H1 (cell line): ENCODE data around the gene PCBP4. TPM values are rescaled to one million over a fixed set of nuclear protein-coding genes. Genes with fewer than 3 reads are reported as not detected.

Experiments used
- CTCF ChIA-PET: fragments of 300-600 bp; sonication (Branson Sonifier 250); formaldehyde crosslinking; loops from one replicate; lab custom pipeline; 2021; ENCODE audit not compliant: partially characterized antibody; lab: Charles Lee
- POLR2A ChIA-PET: fragments of 300-600 bp; sonication (Branson Sonifier 250); formaldehyde crosslinking; loops from one replicate; lab custom pipeline; 2021; ENCODE audit warnings: inconsistent platforms; ENCODE audit not compliant: partially characterized antibody; lab: Charles Lee
- DNase-seq, 2 experiments: peaks; one replicate each; pipeline versions ENCODE4 v3.0.0 to v3.0.0-alpha.2; 2010 to 2022; ENCODE audit warnings: low spot score in 2 of 2, low read depth in 1 of 2, mixed read lengths in 1 of 2
- FAIRE-seq: peaks from 2 replicates; lab custom pipeline; 2011; peaks lifted over from hg19 to GRCh38; lab: Jason Lieb, UNC
- H2AFZ ChIP-seq: 2 replicates; pipeline ENCODE4 v1.8.1; 2012; ENCODE audit warnings: low read length, inconsistent platforms
- H2AK5ac ChIP-seq: 2 replicates; pipeline ENCODE4 v1.6.1; 2013; ENCODE audit warnings: low read depth, low read length
- H2BK120ac ChIP-seq: replicated peaks from 2 replicates; pipeline ENCODE3; 2013; ENCODE audit warnings: low read depth, low read length, inconsistent platforms
- H2BK12ac ChIP-seq: 2 replicates; pipeline ENCODE4 v1.6.1; 2013; ENCODE audit warnings: low read depth, low read length
- H2BK15ac ChIP-seq: 2 replicates; pipeline ENCODE4 v1.6.1; 2013; ENCODE audit warnings: low read length
- H2BK20ac ChIP-seq: 2 replicates; pipeline ENCODE4 v1.6.1; 2013; ENCODE audit warnings: low read length
- H2BK5ac ChIP-seq: 2 replicates; pipeline ENCODE4 v1.6.1; 2013; ENCODE audit warnings: low read depth, low read length
- H3K14ac ChIP-seq: 2 replicates; pipeline ENCODE4 v1.6.1; 2013; ENCODE audit warnings: inconsistent platforms; ENCODE audit not compliant: insufficient read length
- H3K18ac ChIP-seq: 2 replicates; pipeline ENCODE4 v1.6.1; 2013; ENCODE audit warnings: low read length; ENCODE audit errors: extremely low read depth
- H3K23ac ChIP-seq: 2 replicates; pipeline ENCODE4 v1.6.1; 2013; ENCODE audit warnings: inconsistent platforms; ENCODE audit not compliant: insufficient read length
- H3K23me2 ChIP-seq: 2 replicates; pipeline ENCODE4 v1.6.1; 2013; ENCODE audit warnings: low read depth, low read length
- H3K27ac ChIP-seq: 2 replicates; pipeline ENCODE4 v1.6.1; 2011; ENCODE audit warnings: low read depth, low read length, inconsistent platforms
- H3K27me3 ChIP-seq, 4 experiments: replicated peaks in 1 of 4; 1 replicate in 1 of 4; 2 replicates in 3 of 4; pipeline versions ENCODE4 v1.6.1 to v1.8.1; 2011 to 2013; ENCODE audit warnings: low read length in 3 of 4, mild to moderate bottlenecking in 3 of 4, inconsistent platforms in 2 of 4, mixed read lengths in 2 of 4, moderate library complexity in 1 of 4; ENCODE audit not compliant: control insufficient read depth in 3 of 4, insufficient read depth in 3 of 4; ENCODE audit errors: extremely low read depth in 1 of 4
- H3K36me3 ChIP-seq, 4 experiments: 2 replicates each; pipeline versions ENCODE4 v1.6.1 to v1.8.1; 2011 to 2013; ENCODE audit warnings: mild to moderate bottlenecking in 4 of 4, low read length in 3 of 4, moderate library complexity in 2 of 4, control low read depth in 1 of 4, inconsistent platforms in 1 of 4; ENCODE audit not compliant: insufficient read depth in 4 of 4, control insufficient read depth in 2 of 4
- H3K4ac ChIP-seq: replicated peaks from 2 replicates; pipeline ENCODE3; 2013; ENCODE audit warnings: low read length, low read depth, mixed read lengths, inconsistent platforms; ENCODE audit not compliant: insufficient read length
- H3K4me1 ChIP-seq, 4 experiments: replicated peaks in 1 of 4; 1 replicate in 1 of 4; 2 replicates in 3 of 4; pipeline versions ENCODE4 v1.6.1 to v1.8.1; 2011 to 2013; ENCODE audit warnings: low read length in 3 of 4, inconsistent platforms in 2 of 4, mixed read lengths in 1 of 4; ENCODE audit not compliant: insufficient read depth in 4 of 4, control insufficient read depth in 3 of 4
- H3K4me2 ChIP-seq, 2 experiments: 2 replicates each; pipeline versions ENCODE4 v1.6.1 to v1.8.1; 2011 to 2013; ENCODE audit warnings: low read depth in 2 of 2, low read length in 2 of 2, control low read depth in 1 of 2, inconsistent platforms in 1 of 2, mild to moderate bottlenecking in 1 of 2; ENCODE audit not compliant: insufficient read depth in 1 of 2
- H3K4me3 ChIP-seq, 4 experiments: fragments of 200-600, 300-600 bp in 1 of 4; sonication (generic), shearing (Covaris generic), sonication (Bioruptor Twin) in 1 of 4; 2 replicates each; pipeline versions ENCODE4 v1.5.1 to v1.8.1; 2011 to 2016; ENCODE audit warnings: low read length in 4 of 4, low read depth in 3 of 4, control low read depth in 2 of 4, inconsistent platforms in 2 of 4, mild to moderate bottlenecking in 2 of 4, mixed read lengths in 1 of 4, moderate library complexity in 1 of 4; ENCODE audit not compliant: insufficient read depth in 2 of 4; ENCODE audit errors: extremely low read depth in 1 of 4
- H3K56ac ChIP-seq: replicated peaks from 2 replicates; pipeline ENCODE3; 2013; ENCODE audit warnings: low read depth, mild to moderate bottlenecking, mixed read lengths, low read length, inconsistent platforms; ENCODE audit not compliant: insufficient read length
- H3K79me1 ChIP-seq: 2 replicates; pipeline ENCODE4 v1.6.1; 2013; ENCODE audit warnings: low read depth, low read length, control low read depth
- H3K79me2 ChIP-seq, 2 experiments: 2 replicates each; pipeline versions ENCODE4 v1.6.1 to v1.8.1; 2012 to 2013; ENCODE audit warnings: low read length in 2 of 2, mild to moderate bottlenecking in 2 of 2, inconsistent platforms in 1 of 2; ENCODE audit not compliant: insufficient read depth in 2 of 2, control insufficient read depth in 1 of 2
- H3K9ac ChIP-seq, 4 experiments: replicated peaks in 1 of 4; 1 replicate in 1 of 4; 2 replicates in 3 of 4; pipeline versions ENCODE4 v1.6.1 to v1.8.1; 2011 to 2013; ENCODE audit warnings: low read depth in 3 of 4, low read length in 3 of 4, control low read depth in 2 of 4, mild to moderate bottlenecking in 2 of 4, moderate library complexity in 2 of 4, inconsistent platforms in 1 of 4; ENCODE audit errors: extremely low read depth in 1 of 4
- H3K9me3 ChIP-seq, 2 experiments: 2 replicates each; pipeline versions ENCODE4 v1.6.1 to v1.8.1; 2012 to 2013; ENCODE audit warnings: mild to moderate bottlenecking in 2 of 2, moderate library complexity in 2 of 2, control low read depth in 1 of 2, inconsistent platforms in 1 of 2, low read depth in 1 of 2, low read length in 1 of 2, mixed read lengths in 1 of 2; ENCODE audit not compliant: insufficient read depth in 2 of 2
- H4K20me1 ChIP-seq, 2 experiments: replicated peaks in 1 of 2; 2 replicates each; pipeline versions ENCODE3 to v1.8.1; 2011 to 2013; ENCODE audit warnings: inconsistent platforms in 2 of 2, low read length in 2 of 2, mild to moderate bottlenecking in 1 of 2; ENCODE audit not compliant: insufficient read depth in 2 of 2, control insufficient read depth in 1 of 2
- H4K5ac ChIP-seq: 2 replicates; pipeline ENCODE4 v1.6.1; 2013; ENCODE audit warnings: low read length, low read depth, mixed read lengths, inconsistent platforms; ENCODE audit not compliant: insufficient read length
- H4K8ac ChIP-seq: 2 replicates; pipeline ENCODE4 v1.8.0; 2013; ENCODE audit warnings: mild to moderate bottlenecking, moderate library complexity, low read length, inconsistent platforms; ENCODE audit not compliant: insufficient read depth; ENCODE audit errors: extremely low read depth
- H4K91ac ChIP-seq: replicated peaks from 2 replicates; pipeline ENCODE3; 2013; ENCODE audit warnings: low read length, mixed read lengths, inconsistent platforms; ENCODE audit not compliant: insufficient read length
- JUND ChIP-seq: IDR thresholded peaks from 2 replicates; pipeline ENCODE4 v1.6.1; 2011; ENCODE audit warnings: mild to moderate bottlenecking, improper control_type of control experiment, low read length
- PHF8 ChIP-seq: fragments of 200-600 bp; sonication (generic); conservative IDR thresholded peaks from 2 replicates; pipeline ENCODE4 v1.7.1; 2012; ENCODE audit warnings: low read depth, mild to moderate bottlenecking, inconsistent platforms, low read length, moderate library complexity
- POLR2A ChIP-seq, 2 experiments: IDR thresholded peaks; 1 replicate in 1 of 2; 2 replicates in 1 of 2; pipeline ENCODE4 v1.6.1; 2011; ENCODE audit warnings: low read depth in 2 of 2, low read length in 2 of 2, mild to moderate bottlenecking in 2 of 2; ENCODE audit errors: control extremely low read depth in 1 of 2
- USF2 ChIP-seq: IDR thresholded peaks from 2 replicates; pipeline ENCODE4 v1.6.1; 2011; ENCODE audit warnings: low read length, improper control_type of control experiment
- ZNF274 ChIP-seq: IDR thresholded peaks from 2 replicates; pipeline ENCODE4 v1.7.0; 2012; ENCODE audit warnings: low read length, borderline replicate concordance; ENCODE audit errors: extremely low read depth
- WGBS, 2 experiments: shearing (Covaris generic) in 1 of 2; methylation state at CpG; one replicate each; pipeline versions ENCODE4 v1.1.6 to v1.1.7; 2013 to 2015; ENCODE audit warnings: low lambda C conversion rate in 2 of 2, mixed read lengths in 2 of 2, inconsistent platforms in 1 of 2, low coverage in 1 of 2, missing lambda C conversion rate in 1 of 2; ENCODE audit not compliant: insufficient replicate concordance in 2 of 2, insufficient coverage in 1 of 2, insufficient read length in 1 of 2; ENCODE audit errors: extremely low coverage in 1 of 2, missing lambda C conversion rate in 1 of 2; 5-methylcytosine and 5-hydroxymethylcytosine counted together
- polyA plus RNA-seq, 7 experiments: library from polyadenylated mRNA; depleted of rRNA in 3 of 7; stranded (reverse) in 5 of 7; unstranded in 2 of 7; fragments of >200 nt in 5 of 7; fragments of 200-250 nt in 2 of 7; gene quantifications; 1 replicate in 5 of 7; 2 replicates in 1 of 7; 4 replicates in 1 of 7; pipeline versions ENCODE4 v1.2.1 to v1.2.3, GENCODE V29; 2011 to 2013; ENCODE audit warnings: missing spikeins in 2 of 7, mixed read lengths in 2 of 7
- total RNA-seq: library from RNA; stranded (reverse); fragmentation: NEBNext Ultra II Directional; extraction: Animal tissue kit (Norgen Biotek cat#: 25700); gene quantifications from 2 replicates; pipeline ENCODE4 v1.2.1, GENCODE V29; 2021

Gene PCBP4
- total and polyA plus RNA-seq, 2 of the 8 experiments (the other 6 are each of a cell fraction or from before 2014, with no cell fraction given): 16.4 to 34.1 TPM

- no peak for FAIRE-seq
- peak within 1 kb of the TSS in 1 of 4 experiments; percentile 43; a peak in 1 of 7 replicates for H3K9ac ChIP-seq
- peaks cover 10% of the 10 kb centered on the region for H3K23me2 ChIP-seq
- H2BK20ac ChIP-seq: peak within 1 kb of the TSS; percentile 86; the same call in 1 of the 2 replicates
- H3K4me1 ChIP-seq: peaks cover 6 to 21% (median 15%) of the 10 kb centered on the region in 4 experiments
- peak within 1 kb of the TSS; percentile 85 for H4K91ac ChIP-seq
- peak within 1 kb of the TSS; percentile 31 for H4K5ac ChIP-seq
- peak within 1 kb of the TSS; percentile 83 for H3K4me2 ChIP-seq
- peak within 1 kb of the TSS; percentile 68; the same call in 1 of the 2 replicates for H4K8ac ChIP-seq
- peak within 1 kb of the TSS; percentile 26 for H2AFZ ChIP-seq
- H3K36me3 ChIP-seq: no peaks in the 10 kb centered on the region
- peak in 1 of 2 experiments; percentile 82 for DNase-seq
- peak within 1 kb of the TSS; percentile 97; the same call in 1 of the 2 replicates for H2BK15ac ChIP-seq
- no peaks in the 10 kb centered on the region; a peak in 1 of 4 replicates for H3K9me3 ChIP-seq
- H3K23ac ChIP-seq: peak within 1 kb of the TSS; percentile 56
- POLR2A ChIA-PET: interaction anchor here (1.7 to 29.3 kb wide), 3 partner anchors 4 to 32 kb away, joined by 5 to 923 read pairs (median 923); partner anchors contain the start of genes ABHD14A, ABHD14B, ACY1 and PCBP4
- no peaks in the 10 kb centered on the region for H3K79me2 ChIP-seq
- H3K4me3 ChIP-seq: peak within 1 kb of the TSS; percentile 34 to 64 (median 48)
- peak within 1 kb of the TSS; percentile 88 for H3K4ac ChIP-seq
- peak within 1 kb of the TSS; percentile 12 for H3K56ac ChIP-seq
- H2BK12ac ChIP-seq: peak within 1 kb of the TSS; percentile 82; the same call in 1 of the 2 replicates
- peak within 1 kb of the TSS; percentile 91 for H2BK120ac ChIP-seq
- H2BK5ac ChIP-seq: no peak within 1 kb of the TSS
- H3K27me3 ChIP-seq: peaks cover 2 to 32% (median 24%) of the 10 kb centered on the region in 4 experiments; a peak in 6 of 7 replicates
- peaks cover 0 to 4% of the 10 kb centered on the region in 2 experiments for H4K20me1 ChIP-seq
- H3K18ac ChIP-seq: peak within 1 kb of the TSS; percentile 68
- 0 out of 2 replicates have a peak within 1 kb of the TSS, but pooled peaks have one; percentile 70 for H2AK5ac ChIP-seq
- no peak within 1 kb of the TSS for H3K14ac ChIP-seq
- WGBS, 2 experiments: 13% methylated on average over 28 of the region's 63 CpGs; no CpG with 5 or more reads in 1 of the 2 experiments
- 0 out of 2 replicates have a peak, but pooled peaks cover 2% of the 10 kb centered on the region for H3K79me1 ChIP-seq
- no peak within 1 kb of the TSS for H3K27ac ChIP-seq
- CTCF ChIA-PET: interaction anchor here (1.0 to 6.7 kb wide), 8 partner anchors 11 to 117 kb away, joined by 5 to 64 read pairs (median 16); partner anchors contain the start of genes GPR62, PARP3 and RRP9
- TF ChIP-seq USF2 (no peak), PHF8 (peak; percentile 20; the same call in 1 of the 2 replicates), JUND (no peak), ZNF274 (no peak), POLR2A (IDR thresholded peaks at IDR 0.05; ENCODE audit: control extremely low read depth in 1 of 2, low read depth in 2 of 2, low read length in 2 of 2) (peak in 1 of 2 experiments; percentile 49; a peak in 1 of 3 replicates)
Measured at GRCh38 chr3:51974963-51975851, 8.0 kb upstream of the PCBP4 start, which contains the start of gene ABHD14A. Gene ABHD14A (plus strand): TSS chr3:51975064. CDS start chr3:51975136, 72 bp downstream.
